GM12878 (cell line): ENCODE data around the gene FTO. TPM values are rescaled to one million over a fixed set of nuclear protein-coding genes. Genes with fewer than 3 reads are reported as not detected.

Source experiments
- ATAC-seq: fragments of 200-7000 bp; cut with Tn5 transposase; 3 replicates; pipeline ENCODE4 v1.9.1; 2020; ENCODE audit warnings: mild to moderate bottlenecking, moderate library complexity
- BruUV-seq: library from RNA; stranded (reverse); fragments of 400-500 nt; replicated peaks from 2 replicates; lab custom pipeline; 2021; lab: Mats Ljungman, UMichigan
- CTCF ChIA-PET: fragments of 300-600 bp; sonication (Branson Sonifier 250); formaldehyde crosslinking; extraction: SDS; loops from one replicate; lab custom pipeline; 2021; ENCODE audit warnings: inconsistent platforms; lab: Yijun Ruan, JAX
- POLR2A ChIA-PET: fragments of 350-600 bp; formaldehyde crosslinking; extraction: SDS; loops from one replicate; lab custom pipeline; 2021; ENCODE audit warnings: inconsistent platforms; lab: Charles Lee
- RAD21 ChIA-PET: fragments of 300-600 bp; sonication (Branson Sonifier 250); formaldehyde crosslinking; loops from one replicate; lab custom pipeline; 2023; ENCODE audit warnings: antibody characterized with exemption; ENCODE audit not compliant: unreplicated experiment; lab: Charles Lee
- SMC1A ChIA-PET: fragments of 300-600 bp; sonication (Branson Sonifier 250); formaldehyde crosslinking; loops from one replicate; lab custom pipeline; 2023; ENCODE audit not compliant: unreplicated experiment, uncharacterized antibody; lab: Charles Lee
- DNase-seq: peaks from one replicate; pipeline ENCODE4 v3.0.0-alpha.2; 2011; ENCODE audit warnings: low read depth, low spot score
- FAIRE-seq: peaks from 3 replicates; lab custom pipeline; 2011; peaks lifted over from hg19 to GRCh38; lab: Jason Lieb, UNC
- H2AFZ ChIP-seq: 2 replicates; pipeline ENCODE4 v1.6.0; 2011; ENCODE audit warnings: low read depth, low read length, control low read depth; ENCODE audit not compliant: control insufficient read depth
- H3K27ac ChIP-seq: 2 replicates; pipeline ENCODE4 v1.5.1; 2011; ENCODE audit warnings: control low read depth; ENCODE audit not compliant: control insufficient read depth, insufficient read depth
- H3K27me3 ChIP-seq, 2 experiments: replicated peaks in 1 of 2; 2 replicates each; pipeline versions ENCODE4 v1.6.0 to v1.6.1; 2011; ENCODE audit warnings: low read length in 1 of 2; ENCODE audit not compliant: control insufficient read depth in 2 of 2, insufficient read depth in 2 of 2
- H3K36me3 ChIP-seq, 2 experiments: 2 replicates each; pipeline ENCODE4 v1.5.1; 2011; ENCODE audit warnings: low read length in 1 of 2; ENCODE audit not compliant: control insufficient read depth in 2 of 2, insufficient read depth in 2 of 2
- H3K4me1 ChIP-seq: 2 replicates; pipeline ENCODE4 v1.6.1; 2011; ENCODE audit warnings: mild to moderate bottlenecking, low read length, moderate library complexity, mixed read lengths; ENCODE audit not compliant: control insufficient read depth, insufficient read depth
- H3K4me2 ChIP-seq: 2 replicates; pipeline ENCODE4 v1.6.0; 2011; ENCODE audit warnings: control low read depth; ENCODE audit not compliant: control insufficient read depth, insufficient read depth
- H3K4me3 ChIP-seq: fragments of 200-600 bp; sonication (generic); 2 replicates; pipeline ENCODE4 v1.5.1; 2016
- H3K79me2 ChIP-seq: 2 replicates; pipeline ENCODE4 v1.6.0; 2011; ENCODE audit warnings: low read length; ENCODE audit not compliant: control insufficient read depth, insufficient read depth
- H3K9ac ChIP-seq: 2 replicates; pipeline ENCODE4 v1.8.0; 2011; ENCODE audit warnings: low read length, control low read depth, mixed read lengths; ENCODE audit not compliant: control insufficient read depth, insufficient read depth
- H3K9me3 ChIP-seq: replicated peaks from 3 replicates; pipeline ENCODE4 v1.5.1; 2011; ENCODE audit warnings: mild to moderate bottlenecking, low read length; ENCODE audit not compliant: control insufficient read depth, insufficient read depth
- H4K20me1 ChIP-seq: 2 replicates; pipeline ENCODE4 v1.6.0; 2011; ENCODE audit not compliant: control insufficient read depth, insufficient read depth
- BCL3 ChIP-seq: IDR thresholded peaks from 2 replicates; pipeline ENCODE4 v1.6.1; 2011; ENCODE audit warnings: borderline replicate concordance, low read depth, mild to moderate bottlenecking, moderate library complexity, low read length; ENCODE audit not compliant: insufficient read depth, poor library complexity, severe bottlenecking
- HDGF ChIP-seq: fragments of 450-650 bp; IDR thresholded peaks from 2 replicates; pipeline ENCODE4 v1.6.1; 2016; ENCODE audit warnings: antibody characterized with exemption
- IRF3 ChIP-seq: fragments of 450-650 bp; IDR thresholded peaks from 2 replicates; pipeline ENCODE4 v1.6.1; 2014; ENCODE audit warnings: mild to moderate bottlenecking
- WGBS: methylation state at CpG from one replicate; pipeline ENCODE4 v1.1.6; 2016; ENCODE audit warnings: low lambda C conversion rate; ENCODE audit not compliant: insufficient replicate concordance, insufficient coverage; ENCODE audit errors: missing lambda C conversion rate; 5-methylcytosine and 5-hydroxymethylcytosine counted together
- in situ Hi-C: fragments of 300-500 bp; cut with MboI; formaldehyde crosslinking; loops from 9 replicates; pipeline ENCODE4 v1.14.3; 2018; ENCODE audit warnings: mixed read lengths
- intact Hi-C: fragments of 100-400 bp; cut with micrococcal nuclease; formaldehyde crosslinking; loops from one replicate; pipeline ENCODE4 v1.14.2; 2022; ENCODE audit not compliant: unreplicated experiment
- polyA plus RNA-seq, 11 experiments: library from polyadenylated mRNA; depleted of rRNA in 4 of 11; unstranded in 6 of 11; stranded (reverse) in 5 of 11; fragments of >200 nt; fragmentation: Nextera tagmentation in 4 of 11; fragmentation: Illumina TruSeq in 1 of 11; extraction: Ambion mirVana in 4 of 11; extraction: Trizol in 1 of 11; gene quantifications; 1 replicate in 1 of 11; 2 replicates in 10 of 11; pipeline versions ENCODE4 v1.2.1 to v1.2.3, GENCODE V29; 2011 to 2016; ENCODE audit warnings: inconsistent platforms in 2 of 11, missing spikeins in 2 of 11, low read depth in 1 of 11
- total RNA-seq, 4 experiments: library from RNA; depleted of rRNA in 3 of 4; stranded (reverse); fragments of >200 nt in 3 of 4; fragmentation: Illumina TruSeq in 1 of 4; extraction: Trizol in 1 of 4; gene quantifications; 2 replicates each; pipeline versions ENCODE4 v1.2.1 to v1.2.3, GENCODE V29; 2013 to 2021

FTO gene
- total and polyA plus RNA-seq, 10 of the 15 experiments (the other 5 are each of a cell fraction or from before 2014, with no cell fraction given), result 20.1 to 55.0 (median 47.0) TPM

GRCh38 chr16:53741546-53741945, 37.6 kb downstream of the FTO start:
- DNase-seq (no peak), FAIRE-seq (no peak)
- WGBS, result 94% methylated on average over 2 of the region's 2 CpGs

More at GRCh38 chr16:53741546-53741945, 37.6 kb downstream of the FTO start:
- ChIA-PET POLR2A (no interaction called here), CTCF (interaction anchor here (0.7 to 2.3 kb wide), 5 partner anchors 11 to 192 kb away, joined by 3 to 14 read pairs (median 4); no protein-coding TSS in a partner anchor), SMC1A (interaction anchor here (2.1 to 5.1 kb wide), 2 partner anchors 12 to 27 kb away, joined by 5 to 28 read pairs; no protein-coding TSS in a partner anchor), RAD21 (no interaction called here)
- in situ Hi-C loops (no loop called here), intact Hi-C loops (no loop called here)
- no peak overlapping the region for H3K27ac ChIP-seq
- no TSS peak for BruUV-seq
- no peaks in the 10 kb centered on the region for H4K20me1 ChIP-seq
- no peak overlapping the region for H2AFZ ChIP-seq
- no peaks in the 10 kb centered on the region for H3K9me3 ChIP-seq
- no peak for ATAC-seq
- no peaks in the 10 kb centered on the region for H3K27me3 ChIP-seq
- TF ChIP-seq BCL3 (no peak), HDGF (no peak), IRF3 (no peak)
- H3K4me2 ChIP-seq, result no peak overlapping the region
- H3K36me3 ChIP-seq, result no peaks in the 10 kb centered on the region
- H3K79me2 ChIP-seq, result no peaks in the 10 kb centered on the region; the same call in 1 of the 2 replicates
- H3K4me3 ChIP-seq, result no peak overlapping the region
- H3K4me1 ChIP-seq, result peaks cover 4% of the 10 kb centered on the region
- H3K9ac ChIP-seq, result no peak overlapping the region
